ENCODE measurements around the gene KCNQ2. TPM values are rescaled to one million over a fixed set of nuclear protein-coding genes. Genes with fewer than 3 reads are reported as not detected.

Gene KCNQ2
- total RNA-seq, 1 donor from 2014 or later: 11.5 TPM

GRCh38 chr20:63350597-63351325 is 121.7 kb downstream of the KCNQ2 start:
- DNase-seq (ENCODE audit: low read depth) (no peak), FAIRE-seq (no peak)
- Mint-ChIP-seq H3K27ac (ENCODE audit: unreplicated experiment) (no peak overlapping the region), H3K4me1 (ENCODE audit: low read depth, unreplicated experiment) (no peaks in the 10 kb centered on the region), H3K9me3 (ENCODE audit: unreplicated experiment) (no peaks in the 10 kb centered on the region), H3K4me3 (ENCODE audit: unreplicated experiment) (no peak overlapping the region), H3K36me3 (ENCODE audit: low read depth, unreplicated experiment) (no peaks in the 10 kb centered on the region), H3K27me3 (ENCODE audit: low read depth, unreplicated experiment) (peaks cover 24% of the 10 kb centered on the region)
- TF ChIP-seq EZH2 (IDR thresholded peaks at IDR 0.05; ENCODE audit: insufficient read depth, low read length): no peak
- TF ChIP-seq, protein P1, sequence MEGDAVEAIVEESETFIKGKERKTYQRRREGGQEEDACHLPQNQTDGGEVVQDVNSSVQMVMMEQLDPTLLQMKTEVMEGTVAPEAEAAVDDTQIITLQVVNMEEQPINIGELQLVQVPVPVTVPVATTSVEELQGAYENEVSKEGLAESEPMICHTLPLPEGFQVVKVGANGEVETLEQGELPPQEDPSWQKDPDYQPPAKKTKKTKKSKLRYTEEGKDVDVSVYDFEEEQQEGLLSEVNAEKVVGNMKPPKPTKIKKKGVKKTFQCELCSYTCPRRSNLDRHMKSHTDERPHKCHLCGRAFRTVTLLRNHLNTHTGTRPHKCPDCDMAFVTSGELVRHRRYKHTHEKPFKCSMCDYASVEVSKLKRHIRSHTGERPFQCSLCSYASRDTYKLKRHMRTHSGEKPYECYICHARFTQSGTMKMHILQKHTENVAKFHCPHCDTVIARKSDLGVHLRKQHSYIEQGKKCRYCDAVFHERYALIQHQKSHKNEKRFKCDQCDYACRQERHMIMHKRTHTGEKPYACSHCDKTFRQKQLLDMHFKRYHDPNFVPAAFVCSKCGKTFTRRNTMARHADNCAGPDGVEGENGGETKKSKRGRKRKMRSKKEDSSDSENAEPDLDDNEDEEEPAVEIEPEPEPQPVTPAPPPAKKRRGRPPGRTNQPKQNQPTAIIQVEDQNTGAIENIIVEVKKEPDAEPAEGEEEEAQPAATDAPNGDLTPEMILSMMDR (IDR thresholded peaks at IDR 0.05; ENCODE audit: insufficient read depth, low read depth, low read length): no peak
- H3K27ac ChIP-seq (ENCODE audit: low read depth, low read length): no peak overlapping the region
- no peak overlapping the region for H2AFZ ChIP-seq (ENCODE audit: low read depth, low read length)
- H3K9ac ChIP-seq (ENCODE audit: low read length): no peak overlapping the region
- no peaks in the 10 kb centered on the region for H3K9me3 ChIP-seq (ENCODE audit: insufficient read depth, low read depth, low read length)
- H3K36me3 ChIP-seq (ENCODE audit: insufficient read depth, low read length): no peaks in the 10 kb centered on the region
- no peak overlapping the region for H3K4me3 ChIP-seq (ENCODE audit: insufficient read depth, low read depth, low read length)
- no peaks in the 10 kb centered on the region for H3K4me1 ChIP-seq (ENCODE audit: insufficient read depth, low read length)
- no peak overlapping the region for H3K4me2 ChIP-seq (ENCODE audit: low read length)
- no peaks in the 10 kb centered on the region for H3K27me3 ChIP-seq (ENCODE audit: insufficient read depth, low read length)
- no peaks in the 10 kb centered on the region for H4K20me1 ChIP-seq (ENCODE audit: insufficient read depth, low read length)
- H3K79me2 ChIP-seq (ENCODE audit: insufficient read depth, low read length): no peaks in the 10 kb centered on the region

Other genes starting within 250 kb of the KCNQ2 start
- gene BIRC7, start 236.8 kb downstream of the KCNQ2 start, total RNA-seq: 2.9 and 3.3 TPM in 2 replicates
- gene NKAIN4, start 218.2 kb downstream of the KCNQ2 start, total RNA-seq: 146 and 162 TPM in 2 replicates
- gene ARFGAP1, start 199.8 kb downstream of the KCNQ2 start, total RNA-seq: 220 and 225 TPM in 2 replicates
- gene COL20A1, start 179.5 kb downstream of the KCNQ2 start, total RNA-seq: 3.1 and 5.0 TPM in 2 replicates
- 0.82 and 1.8 TPM in 2 replicates for gene CHRNA4, start 111.3 kb downstream of the KCNQ2 start, total RNA-seq
- gene EEF1A2, start 26.4 kb upstream of the KCNQ2 start, total RNA-seq: 31.8 and 37.6 TPM in 2 replicates
- 251 and 268 TPM in 2 replicates for gene PPDPF, start 48.1 kb upstream of the KCNQ2 start, total RNA-seq
- 0.18 TPM in 1 of 2 replicates, not detected in the other for gene PTK6, start 64.7 kb upstream of the KCNQ2 start, total RNA-seq
- 0.14 TPM in 1 of 2 replicates, not detected in the other for gene SRMS, start 75.1 kb upstream of the KCNQ2 start, total RNA-seq
- gene FNDC11, start 81.5 kb upstream of the KCNQ2 start, total RNA-seq: 0.19 and 0.20 TPM in 2 replicates
- gene HELZ2, start 101.6 kb upstream of the KCNQ2 start, total RNA-seq: 188 and 200 TPM in 2 replicates
- gene GMEB2, start 154.4 kb upstream of the KCNQ2 start, total RNA-seq: 10.7 and 11.7 TPM in 2 replicates
- 29.2 and 30.7 TPM in 2 replicates for gene STMN3, start 180.8 kb upstream of the KCNQ2 start, total RNA-seq
- 15.5 and 15.6 TPM in 2 replicates for gene RTEL1, start 185.7 kb upstream of the KCNQ2 start, total RNA-seq
- 2.0 and 2.8 TPM in 2 replicates for gene TNFRSF6B, start 224.0 kb upstream of the KCNQ2 start, total RNA-seq
- gene ARFRP1, start 235.3 kb upstream of the KCNQ2 start, total RNA-seq: 30.0 and 32.5 TPM in 2 replicates
- gene ZGPAT, start 235.4 kb upstream of the KCNQ2 start, total RNA-seq: 24.8 and 25.5 TPM in 2 replicates